NOMO-1 treated with DMSO at 0.1 percent for 48 hours (cell line): ENCODE data around the gene ASCC2.
A peak's percentile ranks its signal among the peaks of the same experiment; 100 is the strongest.
"Not testable (repeated sequence)": the region's sequence is repeated elsewhere in the genome, so short reads cannot be mapped to it uniquely, and the experiment has no call there.

Experiments used
- DNase-seq: peaks from one replicate; lab custom pipeline; 2025; ENCODE audit not compliant: unreplicated experiment; lab: John Stamatoyannopoulos, UW

The ASCC2 gene, protein sequence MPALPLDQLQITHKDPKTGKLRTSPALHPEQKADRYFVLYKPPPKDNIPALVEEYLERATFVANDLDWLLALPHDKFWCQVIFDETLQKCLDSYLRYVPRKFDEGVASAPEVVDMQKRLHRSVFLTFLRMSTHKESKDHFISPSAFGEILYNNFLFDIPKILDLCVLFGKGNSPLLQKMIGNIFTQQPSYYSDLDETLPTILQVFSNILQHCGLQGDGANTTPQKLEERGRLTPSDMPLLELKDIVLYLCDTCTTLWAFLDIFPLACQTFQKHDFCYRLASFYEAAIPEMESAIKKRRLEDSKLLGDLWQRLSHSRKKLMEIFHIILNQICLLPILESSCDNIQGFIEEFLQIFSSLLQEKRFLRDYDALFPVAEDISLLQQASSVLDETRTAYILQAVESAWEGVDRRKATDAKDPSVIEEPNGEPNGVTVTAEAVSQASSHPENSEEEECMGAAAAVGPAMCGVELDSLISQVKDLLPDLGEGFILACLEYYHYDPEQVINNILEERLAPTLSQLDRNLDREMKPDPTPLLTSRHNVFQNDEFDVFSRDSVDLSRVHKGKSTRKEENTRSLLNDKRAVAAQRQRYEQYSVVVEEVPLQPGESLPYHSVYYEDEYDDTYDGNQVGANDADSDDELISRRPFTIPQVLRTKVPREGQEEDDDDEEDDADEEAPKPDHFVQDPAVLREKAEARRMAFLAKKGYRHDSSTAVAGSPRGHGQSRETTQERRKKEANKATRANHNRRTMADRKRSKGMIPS

DNA sequence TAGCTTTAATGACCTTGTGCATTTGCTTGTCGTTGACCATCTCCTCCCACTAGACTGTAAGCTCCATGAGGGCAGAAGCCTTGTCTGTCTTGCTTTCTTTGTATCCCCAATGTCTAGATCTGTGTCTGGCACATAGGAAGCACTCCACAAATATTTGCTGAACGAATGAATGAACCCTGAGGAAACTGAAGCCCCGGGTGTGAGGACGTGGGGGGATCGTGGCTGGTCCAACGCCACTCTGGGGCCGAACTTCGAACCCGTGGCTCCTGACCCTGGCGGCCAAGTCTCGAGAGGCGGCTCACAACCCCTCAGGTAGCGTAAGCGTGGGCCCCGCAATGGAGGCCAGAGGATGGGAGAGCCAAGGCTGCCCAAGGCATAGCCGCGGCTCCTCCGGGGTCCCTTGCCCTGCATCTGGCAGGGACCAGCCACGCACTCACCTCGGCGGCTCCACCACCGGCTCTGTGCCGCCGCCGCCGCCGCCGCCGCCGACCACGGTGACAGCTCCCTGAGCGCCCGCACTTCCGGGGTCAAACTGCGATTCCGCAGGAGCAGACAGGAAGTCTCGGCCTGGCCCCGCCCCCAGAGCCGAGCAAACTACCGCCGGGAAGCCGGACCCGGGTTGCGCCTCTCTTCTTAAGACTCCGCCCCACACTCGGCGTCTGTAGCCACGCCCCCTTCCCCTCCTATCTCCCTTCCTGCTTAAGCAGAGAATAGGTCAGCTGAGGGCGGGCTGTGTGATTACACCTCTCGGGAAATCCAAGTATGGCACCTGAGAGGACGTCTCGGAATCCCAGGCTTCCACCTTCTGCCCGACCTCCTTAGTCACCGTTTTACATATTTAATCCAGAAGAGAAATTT, at the start of gene ASCC2:
ASCC2 (minus strand) TSS at position 534 of the 858 bp plus-strand sequence. CDS start 5,949 bp downstream, outside the sequence.
- DNase-seq, result peak; percentile 99

GRCh38 chr22:29887358-29887757, 49.3 kb upstream of the ASCC2 start:
- no peak for DNase-seq

DNA sequence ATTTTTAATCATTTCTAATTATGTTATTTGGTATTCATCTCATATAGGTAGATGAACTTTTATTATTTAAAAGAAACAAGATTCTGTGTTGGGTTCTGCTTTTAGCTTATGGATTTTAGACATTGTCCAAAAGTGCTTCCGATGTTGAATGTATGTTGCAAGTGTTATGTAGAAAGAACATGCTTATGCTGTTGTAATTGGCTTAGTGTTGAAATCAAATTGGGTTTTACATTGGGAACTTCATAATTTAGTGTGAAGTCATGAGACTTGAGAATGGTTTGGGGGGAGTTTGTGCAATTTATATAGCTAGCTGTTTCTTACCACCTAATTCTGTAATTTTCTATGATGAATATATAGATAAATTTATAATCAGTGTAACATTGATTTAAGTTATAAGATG, 48.5 kb upstream of the ASCC2 start:
- peak; percentile 93 for DNase-seq

DNA sequence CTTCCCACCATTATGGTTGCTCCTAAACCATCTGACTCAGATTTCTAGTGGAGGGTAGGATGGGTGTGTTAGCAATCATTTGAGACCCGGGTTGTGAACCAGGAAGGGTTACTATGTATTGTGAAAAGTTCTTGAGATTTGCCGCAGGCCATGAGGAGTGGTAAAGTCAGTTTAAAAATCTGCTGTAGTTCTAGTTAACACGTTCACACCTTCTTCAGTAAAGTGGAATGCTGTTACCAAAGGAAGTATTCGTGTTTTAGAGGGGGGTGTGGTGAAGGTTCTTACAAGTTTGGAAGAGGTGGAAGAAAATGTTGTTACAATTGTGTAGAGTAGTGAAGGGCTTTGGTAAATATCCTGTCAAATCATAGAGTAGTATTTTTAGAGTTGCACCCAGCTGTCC, 47.5 kb upstream of the ASCC2 start:
- DNase-seq, result no peak

DNA sequence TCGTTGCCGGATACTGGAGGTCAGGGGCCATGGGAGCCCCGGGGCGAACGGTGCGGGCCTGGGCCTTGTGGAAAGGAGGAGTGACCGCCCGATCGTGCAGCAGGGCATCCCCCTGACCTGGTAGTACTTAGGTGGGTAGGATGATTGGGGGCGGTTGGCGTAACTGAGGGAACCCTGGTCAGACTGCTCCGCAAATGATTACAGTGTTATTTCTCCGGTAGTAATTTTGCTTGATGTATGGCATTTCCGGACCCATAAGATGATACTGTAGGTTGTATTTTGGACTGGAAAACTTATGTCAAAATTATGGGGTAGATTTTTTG, 45.7 kb upstream of the ASCC2 start:
- DNase-seq, result no peak

GRCh38 chr22:29883045-29883774, 45.1 kb upstream of the ASCC2 start, which contains the start of gene MTMR3:
TSS of gene MTMR3 (plus strand) at chr22:29883174. CDS start at chr22:29971060, 87,886 bp downstream.
- DNase-seq, result peak; percentile 83

GRCh38 chr22:29882716-29883044, 44.6 kb upstream of the ASCC2 start:
- DNase-seq, result no peak

- DNase-seq, result no peak
Observed at GRCh38 chr22:29879753-29880152, 41.7 kb upstream of the ASCC2 start.

DNA sequence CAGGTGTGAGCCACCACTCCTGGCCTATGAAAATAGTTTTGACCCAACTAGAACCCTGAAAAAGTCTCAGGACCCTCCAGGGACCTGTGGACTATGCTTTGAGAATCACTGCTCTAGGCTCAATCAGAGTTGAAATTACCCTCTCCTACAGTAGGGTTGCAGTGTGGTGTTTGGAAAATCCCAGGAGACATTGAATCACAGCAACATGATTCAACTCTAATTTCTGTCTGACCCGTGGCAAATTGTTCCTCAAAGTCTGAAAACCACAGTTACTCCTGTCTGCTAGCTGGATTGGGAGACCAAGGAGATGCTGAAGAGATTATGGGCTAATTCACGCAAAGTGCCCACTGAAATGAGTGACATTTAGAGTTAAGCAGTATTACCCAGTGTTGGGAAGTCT, 39.5 kb upstream of the ASCC2 start:
- DNase-seq, result no peak

- no peak for DNase-seq
Observed at GRCh38 chr22:29873943-29874342, 35.9 kb upstream of the ASCC2 start.

DNA sequence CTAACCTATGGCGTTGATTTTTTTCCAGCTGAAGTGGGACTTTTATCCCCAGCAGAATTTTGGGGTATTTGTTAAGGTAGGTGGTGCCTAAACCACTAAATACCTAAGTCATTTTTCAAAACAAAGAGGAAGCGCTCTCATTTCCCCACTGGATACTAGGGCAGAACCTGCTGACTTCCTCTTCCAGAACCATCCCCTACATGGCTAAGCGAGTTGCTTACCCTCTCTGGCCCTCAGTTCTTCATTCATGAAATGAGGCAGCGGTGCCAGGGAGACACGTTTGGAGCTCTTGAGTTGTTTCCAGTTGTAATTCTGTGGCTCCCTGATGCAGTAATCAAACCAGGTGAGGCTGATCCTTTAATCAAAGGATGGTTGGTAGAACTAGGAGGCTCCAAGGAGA, 34.9 kb upstream of the ASCC2 start:
- DNase-seq, result peak; percentile 87

DNA sequence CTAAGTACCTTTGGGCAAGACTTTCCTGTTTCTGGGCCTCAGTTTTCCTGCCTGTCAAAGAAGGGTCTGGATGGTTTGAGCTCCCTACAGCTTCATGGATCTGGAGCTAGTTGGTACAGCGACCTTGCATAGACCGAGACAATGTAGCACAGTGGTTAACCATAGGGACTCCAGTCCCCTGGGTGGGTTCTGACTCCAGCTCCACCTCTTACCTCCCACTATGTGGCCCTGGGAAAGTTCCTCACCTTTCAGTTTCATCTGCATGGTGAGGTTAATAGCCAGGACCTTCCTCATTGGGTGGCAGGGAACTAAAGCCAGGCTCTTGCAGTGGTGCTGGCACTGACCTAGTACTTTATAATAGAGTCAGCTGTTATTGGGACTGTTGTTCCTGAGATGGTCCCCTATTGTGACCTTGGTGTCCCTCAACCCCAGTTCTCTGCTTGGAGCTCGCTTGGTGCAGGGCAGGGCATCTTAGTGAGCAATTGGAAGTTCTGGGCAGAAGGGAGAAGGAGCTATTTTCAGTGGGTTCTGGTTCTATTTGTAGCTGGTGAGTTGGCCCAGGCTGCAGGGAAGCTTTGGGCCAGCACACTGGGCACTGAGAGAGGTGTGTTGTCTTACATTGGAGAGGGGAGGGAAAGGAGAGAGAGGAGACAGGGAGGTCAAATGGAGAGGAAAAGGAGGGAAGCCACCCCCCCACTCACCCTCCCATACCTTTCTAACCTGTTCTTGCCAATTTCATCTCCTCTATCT, 34.2 kb upstream of the ASCC2 start:
- no peak for DNase-seq

GRCh38 chr22:29871684-29872083, 33.6 kb upstream of the ASCC2 start:
- DNase-seq, result peak; percentile 46

DNA sequence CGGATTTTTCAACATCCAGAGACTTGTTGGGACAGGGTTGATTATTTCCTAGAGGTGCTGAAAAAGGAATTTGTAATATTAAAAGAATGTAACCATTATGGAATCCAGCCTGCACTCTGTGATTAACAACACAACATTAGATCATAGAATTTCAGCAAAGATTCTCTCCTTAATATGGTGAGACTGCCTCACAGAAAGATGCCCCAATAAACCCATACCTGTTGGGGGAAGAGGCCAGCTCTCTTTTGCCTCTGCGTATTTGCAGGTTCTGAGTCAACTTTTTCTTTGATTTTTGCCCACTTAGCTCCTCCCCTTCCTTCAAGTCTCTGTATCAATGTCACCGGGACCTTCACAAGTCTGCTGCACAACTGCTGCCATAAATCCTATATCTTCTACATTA, 32.5 kb upstream of the ASCC2 start:
- no peak for DNase-seq

GRCh38 chr22:29867851-29868250, 29.8 kb upstream of the ASCC2 start:
- DNase-seq, result no peak

- no peak for DNase-seq
Observed at GRCh38 chr22:29867260-29867659, 29.2 kb upstream of the ASCC2 start.

DNA sequence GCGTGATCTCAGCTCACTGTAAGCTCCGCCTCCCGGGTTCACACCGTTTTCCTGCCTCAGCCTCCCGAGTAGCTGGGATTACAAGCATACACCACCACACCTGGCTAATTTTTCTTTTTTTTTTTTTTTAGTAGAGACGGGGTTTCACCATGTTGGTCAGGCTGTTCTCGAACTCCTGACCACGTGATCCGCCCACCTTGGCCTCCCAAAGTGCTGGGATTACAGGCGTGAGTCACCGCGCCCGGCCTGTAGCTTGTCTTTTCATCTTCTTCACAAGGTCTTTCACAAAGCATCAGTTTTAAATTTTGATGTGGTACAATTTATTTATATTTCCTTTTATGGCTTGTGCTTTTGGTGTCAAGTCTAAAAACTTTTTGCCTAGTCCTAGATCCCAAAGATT, 27.5 kb upstream of the ASCC2 start:
- DNase-seq, result not testable (repeated sequence)

- no peak for DNase-seq
Observed at GRCh38 chr22:29861672-29862297, 23.7 kb upstream of the ASCC2 start.

- DNase-seq, result peak; percentile 87
Observed at GRCh38 chr22:29860006-29860766, 22.1 kb upstream of the ASCC2 start.
